LoVo (cell line): Measurements from ENCODE around the gene TWNK.
"Not testable (repeated sequence)": the region's sequence is repeated elsewhere in the genome, so short reads cannot be mapped to it uniquely, and the experiment has no call there.

ENCODE experiments used
- DNase-seq: peaks from one replicate; pipeline ENCODE4 v3.0.0-alpha.2; 2016; ENCODE audit warnings: low spot score

TWNK gene

GRCh38 chr10:100972904-100973535, 14.3 kb upstream of the TWNK start:
- DNase-seq = no peak

- DNase-seq = not testable (repeated sequence)
These were observed 11.9 kb upstream of the TWNK start for GRCh38 chr10:100975397-100975796.

GRCh38 chr10:100976906-100977305, 10.4 kb upstream of the TWNK start:
- DNase-seq = no peak

GRCh38 chr10:100977436-100977835, 9.9 kb upstream of the TWNK start:
- DNase-seq = no peak

- DNase-seq = no peak
These were observed 9.0 kb upstream of the TWNK start for GRCh38 chr10:100978121-100978900.

GRCh38 chr10:100978901-100979195, 8.5 kb upstream of the TWNK start:
- no peak for DNase-seq

GRCh38 chr10:100979791-100980272, 7.5 kb upstream of the TWNK start:
- DNase-seq = no peak

- no peak for DNase-seq
These were observed 7.0 kb upstream of the TWNK start for GRCh38 chr10:100980311-100980710.

GRCh38 chr10:100980711-100981110, 6.6 kb upstream of the TWNK start:
- DNase-seq = no peak

- no peak for DNase-seq
These were observed 6.1 kb upstream of the TWNK start for GRCh38 chr10:100981178-100981772.

GRCh38 chr10:100982916-100983830, 4.2 kb upstream of the TWNK start:
- DNase-seq = no peak

- DNase-seq = no peak
These were observed 3.3 kb upstream of the TWNK start for GRCh38 chr10:100983868-100984671.

GRCh38 chr10:100984672-100985177, 2.6 kb upstream of the TWNK start:
- no peak for DNase-seq

- no peak for DNase-seq
These were observed 2.0 kb upstream of the TWNK start for GRCh38 chr10:100985336-100985735.

- DNase-seq = no peak
These were observed 756 bp upstream of the TWNK start for GRCh38 chr10:100986623-100986951.

- DNase-seq = no peak
These were observed 324 bp downstream of the TWNK start for GRCh38 chr10:100987685-100988049.

GRCh38 chr10:100988166-100988565, 823 bp downstream of the TWNK start:
- DNase-seq = no peak

- no peak for DNase-seq
These were observed 1.7 kb downstream of the TWNK start for GRCh38 chr10:100989088-100989487.

- DNase-seq = no peak
These were observed 6.8 kb downstream of the TWNK start for GRCh38 chr10:100993986-100994708.

GRCh38 chr10:100995181-100995580, 7.8 kb downstream of the TWNK start:
- DNase-seq = no peak
